Measurements from ENCODE around the gene MAP3K5.

MAP3K5 gene

DNA sequence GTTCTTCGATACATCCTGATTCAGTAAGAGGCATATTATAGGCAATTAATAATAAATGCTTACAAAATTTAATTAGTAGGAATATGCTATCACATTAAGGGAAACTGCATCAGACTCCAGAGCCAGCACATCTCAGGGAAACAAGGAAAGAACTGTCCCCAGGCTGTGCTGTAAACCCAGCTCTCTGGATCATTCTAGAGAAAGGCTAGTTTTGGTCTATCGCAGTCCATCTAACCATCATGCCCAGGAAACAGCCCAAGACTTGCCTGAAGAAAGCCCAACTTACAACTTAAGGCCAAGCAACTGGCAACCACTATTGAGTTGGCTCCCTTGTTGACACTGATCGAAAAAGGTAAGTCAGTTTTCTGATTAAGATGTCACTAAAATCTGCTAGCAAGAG lies 11.3 kb downstream of the MAP3K5 start:
- no peak overlapping the region for H3K9ac ChIP-seq (ENCODE audit: low read length)

DNA sequence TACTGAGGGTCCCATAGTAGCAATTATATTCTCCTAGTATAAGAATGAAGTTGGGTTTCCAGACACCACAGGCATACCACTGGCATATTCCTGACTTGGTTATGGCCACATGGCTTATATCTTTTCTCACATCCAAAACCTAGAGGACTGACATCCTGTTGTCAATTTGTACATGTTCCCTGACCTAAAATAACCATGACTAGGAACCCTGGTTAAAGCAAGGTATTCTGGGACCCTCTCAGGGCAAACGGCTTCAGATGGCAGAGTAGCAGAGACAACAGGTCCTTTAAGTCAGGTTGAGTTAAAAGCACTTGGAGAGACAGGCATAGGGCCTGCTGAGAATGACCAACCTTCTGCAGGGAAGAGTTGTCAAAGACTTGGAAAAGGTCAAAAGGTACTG lies 12.6 kb downstream of the MAP3K5 start:
- Histone ChIP-seq H3K4me1 (ENCODE audit: control insufficient read depth, low read depth, low read length) (no peaks in the 10 kb centered on the region), H3K9me3 (ENCODE audit: control insufficient read depth, low read depth, low read length) (no peaks in the 10 kb centered on the region), H3K4me3 (ENCODE audit: low read length) (no peak overlapping the region), H3K9ac (ENCODE audit: low read length) (no peak overlapping the region), H3K36me3 (ENCODE audit: control insufficient read depth, low read depth, low read length) (no peaks in the 10 kb centered on the region), H3K27me3 (ENCODE audit: control insufficient read depth, insufficient read depth, low read length) (no peaks in the 10 kb centered on the region), H3K27ac (ENCODE audit: low read length) (no peak overlapping the region)

More for the DNA sequence above, 11.3 kb downstream of the MAP3K5 start:
- Histone ChIP-seq H3K36me3 (ENCODE audit: control insufficient read depth, low read depth, low read length) (no peaks in the 10 kb centered on the region), H3K4me3 (ENCODE audit: low read length) (no peak overlapping the region), H3K9me3 (ENCODE audit: control insufficient read depth, low read depth, low read length) (no peaks in the 10 kb centered on the region), H3K4me1 (ENCODE audit: control insufficient read depth, low read depth, low read length) (no peaks in the 10 kb centered on the region), H3K27ac (ENCODE audit: low read length) (no peak overlapping the region), H3K27me3 (ENCODE audit: control insufficient read depth, insufficient read depth, low read length) (no peaks in the 10 kb centered on the region)

DNA sequence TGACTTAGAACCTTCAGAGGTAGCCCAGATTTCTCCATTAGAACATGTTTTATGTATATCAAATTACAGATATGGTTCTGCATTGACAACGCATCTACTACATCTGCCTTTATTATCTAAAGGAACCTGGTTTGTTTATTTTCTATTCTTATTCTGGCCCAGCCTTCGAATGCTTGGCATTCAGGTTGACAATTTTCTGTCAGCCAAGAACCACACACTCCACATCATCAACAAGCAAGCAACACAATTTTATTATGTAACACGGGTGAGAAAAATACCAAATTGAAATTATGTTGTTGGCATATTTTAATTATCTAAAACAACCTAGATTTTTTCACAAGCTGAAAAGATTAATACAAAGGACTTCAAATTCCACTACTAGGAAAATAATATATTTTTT lies 14.6 kb downstream of the MAP3K5 start:
- H3K27me3 ChIP-seq (ENCODE audit: control insufficient read depth, insufficient read depth, low read length) = no peaks in the 10 kb centered on the region
- H3K36me3 ChIP-seq (ENCODE audit: control insufficient read depth, low read depth, low read length) = no peaks in the 10 kb centered on the region
- H3K9me3 ChIP-seq (ENCODE audit: control insufficient read depth, low read depth, low read length) = no peaks in the 10 kb centered on the region
- H3K4me1 ChIP-seq (ENCODE audit: control insufficient read depth, low read depth, low read length) = no peaks in the 10 kb centered on the region
- no peak overlapping the region for H3K9ac ChIP-seq (ENCODE audit: low read length)
- H3K4me3 ChIP-seq (ENCODE audit: low read length) = no peak overlapping the region
- no peak overlapping the region for H3K27ac ChIP-seq (ENCODE audit: low read length)

DNA sequence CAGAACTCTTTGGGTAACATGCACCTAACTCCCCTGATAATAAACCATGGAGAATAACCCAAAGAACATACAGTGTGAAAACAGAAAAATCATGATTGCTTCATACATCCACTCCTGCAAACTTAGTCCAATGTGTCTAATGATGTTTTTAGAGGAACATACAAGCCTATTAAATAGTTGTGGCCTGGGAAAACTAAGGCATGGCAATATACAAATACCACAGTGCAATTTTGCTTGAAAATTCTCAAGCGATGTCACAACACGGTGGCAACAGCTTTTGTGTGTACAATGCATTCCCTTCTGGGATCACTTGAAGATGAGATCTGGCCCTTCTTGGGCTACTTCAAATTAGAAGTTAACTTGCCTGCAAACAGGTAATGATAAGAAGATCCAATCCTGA lies 16.7 kb downstream of the MAP3K5 start:
- H3K27ac ChIP-seq (ENCODE audit: low read length) = no peak overlapping the region
- H3K27me3 ChIP-seq (ENCODE audit: control insufficient read depth, insufficient read depth, low read length) = no peaks in the 10 kb centered on the region
- H3K9ac ChIP-seq (ENCODE audit: low read length) = no peak overlapping the region
- H3K36me3 ChIP-seq (ENCODE audit: control insufficient read depth, low read depth, low read length) = no peaks in the 10 kb centered on the region
- no peaks in the 10 kb centered on the region for H3K4me1 ChIP-seq (ENCODE audit: control insufficient read depth, low read depth, low read length)
- no peaks in the 10 kb centered on the region for H3K9me3 ChIP-seq (ENCODE audit: control insufficient read depth, low read depth, low read length)
- no peak overlapping the region for H3K4me3 ChIP-seq (ENCODE audit: low read length)

DNA sequence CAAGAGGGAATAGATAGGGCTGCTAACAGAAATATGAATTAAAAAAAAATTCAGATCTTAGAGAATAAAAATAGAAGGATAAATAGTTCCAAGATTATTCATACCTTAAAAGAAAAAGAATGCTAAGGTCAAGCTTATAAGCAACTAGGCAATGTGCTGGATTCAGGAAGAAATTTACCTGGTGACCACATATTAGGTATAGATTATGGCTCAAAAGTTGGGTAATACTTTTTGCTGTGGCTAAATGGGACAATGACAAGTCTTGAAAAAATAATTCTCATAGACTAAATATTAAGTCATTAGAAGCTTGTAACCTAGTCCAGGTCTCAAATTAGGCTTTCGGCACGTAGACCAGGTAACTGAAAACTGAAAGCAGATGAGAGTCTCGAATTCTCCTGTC lies 17.2 kb downstream of the MAP3K5 start:
- H3K9me3 ChIP-seq (ENCODE audit: control insufficient read depth, low read depth, low read length) = no peaks in the 10 kb centered on the region
- no peaks in the 10 kb centered on the region for H3K36me3 ChIP-seq (ENCODE audit: control insufficient read depth, low read depth, low read length)
- H3K27me3 ChIP-seq (ENCODE audit: control insufficient read depth, insufficient read depth, low read length) = no peaks in the 10 kb centered on the region
- H3K27ac ChIP-seq (ENCODE audit: low read length) = no peak overlapping the region
- no peak overlapping the region for H3K9ac ChIP-seq (ENCODE audit: low read length)
- H3K4me3 ChIP-seq (ENCODE audit: low read length) = no peak overlapping the region
- H3K4me1 ChIP-seq (ENCODE audit: control insufficient read depth, low read depth, low read length) = no peaks in the 10 kb centered on the region

GRCh38 chr6:136774228-136775041 lies 17.8 kb downstream of the MAP3K5 start:
- Histone ChIP-seq H3K9me3 (ENCODE audit: control insufficient read depth, low read depth, low read length) (no peaks in the 10 kb centered on the region), H3K27ac (ENCODE audit: low read length) (no peak overlapping the region), H3K9ac (ENCODE audit: low read length) (no peak overlapping the region)

GRCh38 chr6:136773473-136773796 lies 18.8 kb downstream of the MAP3K5 start:
- Histone ChIP-seq H3K27ac (ENCODE audit: low read length) (no peak overlapping the region), H3K9ac (ENCODE audit: low read length) (no peak overlapping the region), H3K4me1 (ENCODE audit: control insufficient read depth, low read depth, low read length) (no peaks in the 10 kb centered on the region), H3K27me3 (ENCODE audit: control insufficient read depth, insufficient read depth, low read length) (no peaks in the 10 kb centered on the region), H3K9me3 (ENCODE audit: control insufficient read depth, low read depth, low read length) (no peaks in the 10 kb centered on the region), H3K36me3 (ENCODE audit: control insufficient read depth, low read depth, low read length) (no peaks in the 10 kb centered on the region), H3K4me3 (ENCODE audit: low read length) (no peak overlapping the region)

More at GRCh38 chr6:136774228-136775041, 17.8 kb downstream of the MAP3K5 start:
- Histone ChIP-seq H3K4me3 (ENCODE audit: low read length) (no peak overlapping the region), H3K27me3 (ENCODE audit: control insufficient read depth, insufficient read depth, low read length) (no peaks in the 10 kb centered on the region), H3K36me3 (ENCODE audit: control insufficient read depth, low read depth, low read length) (no peaks in the 10 kb centered on the region), H3K4me1 (ENCODE audit: control insufficient read depth, low read depth, low read length) (no peaks in the 10 kb centered on the region)

DNA sequence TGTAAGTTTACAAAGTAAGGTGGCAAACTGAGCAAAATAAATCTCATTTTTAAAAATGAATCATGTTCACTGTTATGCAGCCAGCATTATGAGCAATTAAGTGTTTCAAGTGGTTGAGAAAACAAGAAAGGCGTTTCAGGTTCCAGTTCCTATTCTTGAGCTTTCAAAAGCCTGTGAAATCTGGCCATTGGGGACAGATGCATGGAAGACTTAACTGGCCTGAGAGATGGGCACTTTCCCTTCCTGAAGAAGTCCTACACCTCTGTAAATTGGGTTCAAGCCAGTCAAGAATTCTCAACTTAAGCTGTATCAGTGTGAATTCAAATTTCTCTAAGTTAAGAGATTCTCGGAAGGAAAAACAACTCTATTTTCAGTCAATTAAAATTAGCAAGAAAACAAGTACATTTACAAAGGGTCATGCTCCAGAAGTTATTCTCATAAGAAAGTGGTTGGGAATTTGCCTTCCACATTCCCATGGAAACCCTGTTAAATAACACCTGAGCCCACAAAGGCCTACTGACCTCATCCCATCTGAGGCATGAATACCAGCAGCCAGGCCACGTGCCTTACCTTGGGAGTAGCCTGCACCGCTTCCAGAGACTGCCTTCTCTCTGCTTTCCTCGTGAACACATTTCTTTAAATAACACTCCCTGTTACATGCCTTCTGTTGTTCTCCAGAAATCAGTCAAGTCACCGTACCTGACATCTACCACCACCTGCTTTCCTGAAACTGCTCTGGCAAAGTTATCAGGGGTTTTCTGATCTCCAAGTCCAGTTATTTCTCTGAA lies 19.4 kb downstream of the MAP3K5 start:
- Histone ChIP-seq H3K4me1 (ENCODE audit: control insufficient read depth, low read depth, low read length) (no peaks in the 10 kb centered on the region), H3K4me3 (ENCODE audit: low read length) (no peak overlapping the region), H3K9me3 (ENCODE audit: control insufficient read depth, low read depth, low read length) (no peaks in the 10 kb centered on the region), H3K27ac (ENCODE audit: low read length) (no peak overlapping the region), H3K9ac (ENCODE audit: low read length) (no peak overlapping the region), H3K36me3 (ENCODE audit: control insufficient read depth, low read depth, low read length) (no peaks in the 10 kb centered on the region), H3K27me3 (ENCODE audit: control insufficient read depth, insufficient read depth, low read length) (no peaks in the 10 kb centered on the region)

DNA sequence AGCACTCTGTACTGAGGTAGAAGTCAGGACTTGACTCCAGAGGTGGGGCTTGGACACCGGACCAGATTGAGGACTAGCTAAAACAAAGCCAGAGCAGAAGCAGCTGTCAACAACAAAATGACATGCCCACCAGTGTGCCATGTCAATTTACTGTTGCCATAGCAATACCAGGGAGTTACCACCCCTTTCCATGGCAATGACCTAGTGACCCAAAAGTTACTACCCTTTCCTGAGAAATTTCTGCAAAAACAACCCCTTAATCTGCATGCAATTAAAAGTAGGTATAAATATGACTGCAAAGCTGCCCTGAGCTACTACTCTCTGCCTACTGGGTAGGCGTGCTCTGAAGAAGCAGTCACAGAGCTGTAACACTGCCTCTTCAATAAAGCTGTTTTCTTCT lies 21.0 kb downstream of the MAP3K5 start:
- no peaks in the 10 kb centered on the region for H3K4me1 ChIP-seq (ENCODE audit: control insufficient read depth, low read depth, low read length)
- H3K4me3 ChIP-seq (ENCODE audit: low read length) = no peak overlapping the region
- H3K27ac ChIP-seq (ENCODE audit: low read length) = no peak overlapping the region
- H3K9ac ChIP-seq (ENCODE audit: low read length) = no peak overlapping the region
- H3K9me3 ChIP-seq (ENCODE audit: control insufficient read depth, low read depth, low read length) = no peaks in the 10 kb centered on the region
- H3K27me3 ChIP-seq (ENCODE audit: control insufficient read depth, insufficient read depth, low read length) = no peaks in the 10 kb centered on the region
- no peaks in the 10 kb centered on the region for H3K36me3 ChIP-seq (ENCODE audit: control insufficient read depth, low read depth, low read length)

- Histone ChIP-seq H3K4me3 (ENCODE audit: low read length) (no peak overlapping the region), H3K9me3 (ENCODE audit: control insufficient read depth, low read depth, low read length) (no peaks in the 10 kb centered on the region), H3K9ac (ENCODE audit: low read length) (no peak overlapping the region), H3K4me1 (ENCODE audit: control insufficient read depth, low read depth, low read length) (no peaks in the 10 kb centered on the region), H3K36me3 (ENCODE audit: control insufficient read depth, low read depth, low read length) (no peaks in the 10 kb centered on the region), H3K27ac (ENCODE audit: low read length) (no peak overlapping the region), H3K27me3 (ENCODE audit: control insufficient read depth, insufficient read depth, low read length) (no peaks in the 10 kb centered on the region)
These were observed 22.5 kb downstream of the MAP3K5 start for GRCh38 chr6:136769759-136770158.

- Histone ChIP-seq H3K4me1 (ENCODE audit: control insufficient read depth, low read depth, low read length) (no peaks in the 10 kb centered on the region), H3K27me3 (ENCODE audit: control insufficient read depth, insufficient read depth, low read length) (no peaks in the 10 kb centered on the region), H3K36me3 (ENCODE audit: control insufficient read depth, low read depth, low read length) (no peaks in the 10 kb centered on the region), H3K9me3 (ENCODE audit: control insufficient read depth, low read depth, low read length) (no peaks in the 10 kb centered on the region), H3K9ac (ENCODE audit: low read length) (no peak overlapping the region), H3K4me3 (ENCODE audit: low read length) (no peak overlapping the region), H3K27ac (ENCODE audit: low read length) (no peak overlapping the region)
These were observed 23.2 kb downstream of the MAP3K5 start for GRCh38 chr6:136769124-136769523.

Data from iPS-18a (cell line).